Measurements from ENCODE around the gene NRG3. TPM values are rescaled to one million over a fixed set of nuclear protein-coding genes. Genes with fewer than 3 reads are reported as not detected.

The NRG3 gene
- total RNA-seq, 1 experiment from 2014 or later: 0.62 TPM

DNA sequence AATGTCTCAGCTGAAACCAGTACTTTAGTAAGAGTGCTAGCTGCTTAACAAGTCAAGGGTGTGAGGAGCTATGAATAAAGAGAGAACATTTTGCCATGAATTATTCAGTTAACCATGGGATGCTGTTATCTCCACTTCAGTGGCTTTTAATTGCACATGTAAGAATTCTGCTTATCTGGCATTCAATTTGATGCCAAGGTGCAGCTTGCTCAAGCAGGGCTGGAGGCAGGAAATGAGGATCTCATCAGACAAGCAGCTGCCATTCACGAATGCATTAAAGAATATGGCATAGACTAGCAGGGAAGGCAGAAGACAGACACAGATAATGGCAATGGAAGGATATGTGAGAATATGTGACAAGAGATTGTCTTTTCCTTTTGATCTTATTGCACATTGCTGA lies 697.8 kb downstream of the NRG3 start:
- no peak for DNase-seq
- no peaks in the 10 kb centered on the region for H3K27me3 ChIP-seq (ENCODE audit: control insufficient read depth, insufficient read depth, low read length)

GRCh38 chr10:82574081-82574480 lies 699.1 kb downstream of the NRG3 start:
- H3K36me3 ChIP-seq (replicated peaks; ENCODE audit: control insufficient read depth, insufficient read depth, low read length): no peaks in the 10 kb centered on the region
- H3K4me3 ChIP-seq (ENCODE audit: insufficient read depth, low read depth, low read length): no peak overlapping the region
- DNase-seq: no peak
- no peaks in the 10 kb centered on the region for H3K27me3 ChIP-seq (ENCODE audit: control insufficient read depth, insufficient read depth, low read length)

More for the DNA sequence above, 697.8 kb downstream of the NRG3 start:
- H3K36me3 ChIP-seq (replicated peaks; ENCODE audit: control insufficient read depth, insufficient read depth, low read length): no peaks in the 10 kb centered on the region
- H3K4me3 ChIP-seq (ENCODE audit: insufficient read depth, low read depth, low read length): no peak overlapping the region

- Histone ChIP-seq H3K27me3 (ENCODE audit: control insufficient read depth, insufficient read depth, low read length) (no peaks in the 10 kb centered on the region), H3K4me3 (ENCODE audit: insufficient read depth, low read depth, low read length) (no peak overlapping the region), H3K36me3 (replicated peaks; ENCODE audit: control insufficient read depth, insufficient read depth, low read length) (no peaks in the 10 kb centered on the region)
- DNase-seq: no peak
These were observed 700.3 kb downstream of the NRG3 start for GRCh38 chr10:82575318-82575717.

GRCh38 chr10:82576093-82576492 lies 701.1 kb downstream of the NRG3 start:
- Histone ChIP-seq H3K36me3 (replicated peaks; ENCODE audit: control insufficient read depth, insufficient read depth, low read length) (no peaks in the 10 kb centered on the region), H3K4me3 (ENCODE audit: insufficient read depth, low read depth, low read length) (no peak overlapping the region), H3K27me3 (ENCODE audit: control insufficient read depth, insufficient read depth, low read length) (no peaks in the 10 kb centered on the region)
- no peak for DNase-seq

DNA sequence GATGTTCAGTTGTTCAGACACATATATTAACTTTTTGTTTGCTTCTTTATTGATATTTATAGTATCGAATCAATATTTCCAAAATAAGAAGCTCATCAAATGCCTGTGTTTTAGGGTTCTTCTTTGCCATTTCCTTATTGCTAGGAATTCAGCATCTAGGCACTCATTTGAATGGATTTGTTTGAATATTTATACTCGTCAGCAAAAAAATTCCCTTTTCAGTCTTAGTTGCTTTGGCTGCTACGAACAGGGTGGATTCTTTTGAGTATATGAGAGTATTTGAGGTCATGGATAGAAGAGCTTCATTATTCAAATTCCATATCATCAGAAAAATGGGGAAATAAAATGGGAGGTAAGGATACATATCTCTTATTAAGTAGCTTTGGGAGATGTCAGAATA lies 706.9 kb downstream of the NRG3 start:
- Histone ChIP-seq H3K4me3 (ENCODE audit: insufficient read depth, low read depth, low read length) (no peak overlapping the region), H3K27me3 (ENCODE audit: control insufficient read depth, insufficient read depth, low read length) (no peaks in the 10 kb centered on the region), H3K36me3 (replicated peaks; ENCODE audit: control insufficient read depth, insufficient read depth, low read length) (no peaks in the 10 kb centered on the region)
- DNase-seq: no peak

DNA sequence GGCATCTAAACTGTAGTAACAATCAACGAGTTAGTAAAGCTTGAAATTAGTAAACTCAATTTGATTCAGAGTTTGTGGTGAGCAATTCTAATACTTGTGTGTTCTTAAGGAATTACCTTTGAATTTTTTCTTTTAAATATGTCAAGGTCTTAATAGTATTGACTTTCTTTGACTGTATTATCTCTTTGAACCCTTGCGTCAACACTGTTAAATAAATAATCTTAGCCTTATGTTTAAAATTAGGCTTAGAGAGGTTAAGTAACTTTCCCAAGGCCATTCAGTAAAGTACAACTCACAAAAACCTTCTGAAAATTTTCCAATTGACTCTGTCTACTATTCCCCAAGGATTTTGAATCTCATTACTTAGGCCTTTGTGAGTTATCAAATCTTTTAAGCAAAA lies 716.4 kb downstream of the NRG3 start:
- Histone ChIP-seq H3K27me3 (ENCODE audit: control insufficient read depth, insufficient read depth, low read length) (no peaks in the 10 kb centered on the region), H3K4me3 (ENCODE audit: insufficient read depth, low read depth, low read length) (no peak overlapping the region), H3K36me3 (replicated peaks; ENCODE audit: control insufficient read depth, insufficient read depth, low read length) (no peaks in the 10 kb centered on the region)
- DNase-seq: no peak

GRCh38 chr10:82597840-82598239 lies 722.8 kb downstream of the NRG3 start:
- Histone ChIP-seq H3K36me3 (replicated peaks; ENCODE audit: control insufficient read depth, insufficient read depth, low read length) (no peaks in the 10 kb centered on the region), H3K27me3 (ENCODE audit: control insufficient read depth, insufficient read depth, low read length) (no peaks in the 10 kb centered on the region), H3K4me3 (ENCODE audit: insufficient read depth, low read depth, low read length) (no peak overlapping the region)
- DNase-seq: no peak

DNA sequence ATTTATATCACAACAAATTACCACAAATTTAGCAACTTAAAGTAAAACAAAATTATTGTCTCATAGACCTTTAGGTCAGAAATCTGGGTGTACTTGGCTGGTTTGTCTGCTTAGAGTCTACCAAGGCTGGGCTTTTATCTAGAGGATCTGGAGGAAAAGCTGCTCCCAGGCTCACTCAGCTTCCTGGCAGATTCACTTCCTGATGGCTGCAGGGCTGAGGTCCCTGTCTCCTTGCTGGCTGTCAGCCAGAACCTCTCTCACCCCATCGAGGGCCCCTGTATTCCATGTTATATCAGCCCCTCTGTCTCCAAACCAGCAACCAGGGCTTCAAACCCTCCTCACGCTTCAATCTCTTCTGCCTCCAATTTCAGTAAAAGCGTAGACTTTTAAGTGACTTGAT lies 734.9 kb downstream of the NRG3 start:
- no peaks in the 10 kb centered on the region for H3K27me3 ChIP-seq (ENCODE audit: control insufficient read depth, insufficient read depth, low read length)
- H3K4me3 ChIP-seq (ENCODE audit: insufficient read depth, low read depth, low read length): no peak overlapping the region
- no peak for DNase-seq
- no peaks in the 10 kb centered on the region for H3K36me3 ChIP-seq (replicated peaks; ENCODE audit: control insufficient read depth, insufficient read depth, low read length)

DNA sequence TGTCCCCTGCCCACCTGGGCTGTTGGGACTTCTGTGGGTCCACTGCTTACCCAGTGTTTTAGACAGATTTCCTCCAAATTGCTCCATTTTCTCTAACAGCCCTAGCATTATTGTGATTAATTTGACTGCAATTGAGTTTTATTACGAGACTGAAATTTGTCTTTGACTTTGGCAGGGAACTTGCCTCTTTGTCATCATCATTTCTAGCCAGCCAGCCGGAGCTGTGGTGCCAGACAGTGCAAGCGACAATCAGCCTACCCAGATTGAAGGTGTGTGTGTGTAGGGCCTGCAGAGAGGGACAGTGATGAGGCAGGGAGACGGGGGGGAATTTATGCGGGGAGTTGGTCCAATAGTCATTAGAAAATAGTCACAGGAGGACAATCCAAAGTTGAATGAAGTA lies 743.0 kb downstream of the NRG3 start:
- no peaks in the 10 kb centered on the region for H3K27me3 ChIP-seq (ENCODE audit: control insufficient read depth, insufficient read depth, low read length)
- no peak overlapping the region for H3K4me3 ChIP-seq (ENCODE audit: insufficient read depth, low read depth, low read length)
- no peaks in the 10 kb centered on the region for H3K36me3 ChIP-seq (replicated peaks; ENCODE audit: control insufficient read depth, insufficient read depth, low read length)
- DNase-seq: no peak

- H3K36me3 ChIP-seq (replicated peaks; ENCODE audit: control insufficient read depth, insufficient read depth, low read length): no peaks in the 10 kb centered on the region
- DNase-seq: no peak
- no peak overlapping the region for H3K4me3 ChIP-seq (ENCODE audit: insufficient read depth, low read depth, low read length)
- no peaks in the 10 kb centered on the region for H3K27me3 ChIP-seq (ENCODE audit: control insufficient read depth, insufficient read depth, low read length)
These were observed 746.7 kb downstream of the NRG3 start for GRCh38 chr10:82621680-82622079.

DNA sequence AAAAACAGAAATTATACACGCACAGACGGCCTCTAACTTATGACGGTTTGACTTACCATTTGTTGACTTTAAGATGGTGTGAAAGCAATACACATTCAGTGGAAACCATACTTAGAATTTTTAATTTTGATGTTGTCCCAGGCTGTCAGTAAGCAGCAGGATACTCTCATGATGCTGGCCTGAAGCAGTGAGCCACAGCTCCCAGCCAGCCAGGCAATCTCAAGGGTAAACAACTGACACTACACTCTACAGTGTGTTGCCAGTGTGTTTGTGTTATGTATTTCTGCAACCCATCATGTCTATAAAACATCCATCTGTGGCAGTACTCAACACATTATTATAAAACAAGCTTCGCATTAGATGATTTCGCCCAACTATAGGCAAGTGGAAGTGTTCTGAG lies 747.5 kb downstream of the NRG3 start:
- no peak for DNase-seq
- no peaks in the 10 kb centered on the region for H3K36me3 ChIP-seq (replicated peaks; ENCODE audit: control insufficient read depth, insufficient read depth, low read length)
- no peak overlapping the region for H3K4me3 ChIP-seq (ENCODE audit: insufficient read depth, low read depth, low read length)
- H3K27me3 ChIP-seq (ENCODE audit: control insufficient read depth, insufficient read depth, low read length): no peaks in the 10 kb centered on the region

GRCh38 chr10:82625512-82626189 lies 750.7 kb downstream of the NRG3 start:
- H3K4me3 ChIP-seq (ENCODE audit: insufficient read depth, low read depth, low read length): no peak overlapping the region
- DNase-seq: no peak
- no peaks in the 10 kb centered on the region for H3K27me3 ChIP-seq (ENCODE audit: control insufficient read depth, insufficient read depth, low read length)
- no peaks in the 10 kb centered on the region for H3K36me3 ChIP-seq (replicated peaks; ENCODE audit: control insufficient read depth, insufficient read depth, low read length)

- Histone ChIP-seq H3K4me3 (ENCODE audit: insufficient read depth, low read depth, low read length) (no peak overlapping the region), H3K27me3 (ENCODE audit: control insufficient read depth, insufficient read depth, low read length) (no peaks in the 10 kb centered on the region), H3K36me3 (replicated peaks; ENCODE audit: control insufficient read depth, insufficient read depth, low read length) (no peaks in the 10 kb centered on the region)
- no peak for DNase-seq
These were observed 753.4 kb downstream of the NRG3 start for GRCh38 chr10:82628373-82628772.

- H3K36me3 ChIP-seq (replicated peaks; ENCODE audit: control insufficient read depth, insufficient read depth, low read length): no peaks in the 10 kb centered on the region
- no peaks in the 10 kb centered on the region for H3K27me3 ChIP-seq (ENCODE audit: control insufficient read depth, insufficient read depth, low read length)
- no peak for DNase-seq
- H3K4me3 ChIP-seq (ENCODE audit: insufficient read depth, low read depth, low read length): no peak overlapping the region
These were observed 768.1 kb downstream of the NRG3 start for GRCh38 chr10:82643076-82643475.

- H3K36me3 ChIP-seq (replicated peaks; ENCODE audit: control insufficient read depth, insufficient read depth, low read length): no peaks in the 10 kb centered on the region
- H3K27me3 ChIP-seq (ENCODE audit: control insufficient read depth, insufficient read depth, low read length): no peaks in the 10 kb centered on the region
- no peak overlapping the region for H3K4me3 ChIP-seq (ENCODE audit: insufficient read depth, low read depth, low read length)
- no peak for DNase-seq
These were observed 768.6 kb downstream of the NRG3 start for GRCh38 chr10:82643601-82644000.

- H3K4me3 ChIP-seq (ENCODE audit: insufficient read depth, low read depth, low read length): no peak overlapping the region
- no peaks in the 10 kb centered on the region for H3K36me3 ChIP-seq (replicated peaks; ENCODE audit: control insufficient read depth, insufficient read depth, low read length)
- no peak for DNase-seq
- H3K27me3 ChIP-seq (ENCODE audit: control insufficient read depth, insufficient read depth, low read length): no peaks in the 10 kb centered on the region
These were observed 770.2 kb downstream of the NRG3 start for GRCh38 chr10:82645221-82645620.

All from H7 (cell line).